GM12892 (cell line): ENCODE measurements around the gene GALP.
A peak's percentile ranks its signal among the peaks of the same experiment; 100 is the strongest.

Experiments used
- POLR2A ChIP-seq: IDR thresholded peaks from 2 replicates; pipeline ENCODE4 v1.6.1; 2011; ENCODE audit warnings: low read depth, low read length, control low read depth
- POLR2AphosphoS5 ChIP-seq: IDR thresholded peaks from 2 replicates; pipeline ENCODE4 v1.6.1; 2011; ENCODE audit warnings: low read depth, low read length, control low read depth

DNA sequence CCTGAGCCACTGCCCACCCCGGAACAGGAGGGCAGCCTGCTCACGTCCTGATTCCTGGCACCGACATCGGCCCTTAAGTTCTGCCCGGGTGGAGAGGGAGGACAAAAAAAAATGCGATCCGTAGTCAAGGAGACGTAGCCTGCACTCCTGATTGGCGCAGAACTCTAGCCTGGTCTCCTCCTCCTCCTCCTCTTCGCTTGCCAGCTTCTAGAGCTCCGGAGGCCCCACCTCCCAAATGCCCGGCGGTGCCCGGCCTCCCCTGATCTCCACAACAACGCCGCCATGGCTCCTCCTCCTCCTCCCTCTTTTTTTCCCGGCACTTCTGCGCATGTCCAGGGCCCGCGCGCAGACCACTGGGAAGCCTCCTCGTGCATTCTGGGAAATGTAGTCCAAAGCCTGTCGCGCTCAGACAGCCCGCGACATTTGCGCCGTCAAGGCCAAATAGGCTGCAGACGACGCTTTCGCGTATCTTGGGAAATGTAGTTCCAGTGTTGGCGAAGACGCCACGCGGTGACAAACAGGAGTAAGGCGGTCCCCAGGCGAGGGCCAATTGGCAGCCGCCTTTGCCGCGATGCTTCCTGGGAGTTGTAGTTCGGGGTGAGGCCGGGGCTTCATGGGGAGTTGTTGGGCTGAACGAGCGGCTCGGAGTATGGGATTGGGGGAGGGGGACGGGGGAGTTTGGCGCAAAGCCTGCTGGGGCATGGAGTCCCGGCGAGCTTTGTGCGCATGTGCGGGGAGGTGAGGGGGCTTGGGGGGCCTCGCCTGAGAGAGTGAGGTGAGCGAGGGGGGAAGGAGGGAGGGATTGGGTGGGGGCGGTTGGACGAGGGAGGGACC, 35.0 kb upstream of the GALP start, which contains the start of gene ZNF444:
- TF ChIP-seq POLR2A (peak; percentile 55; the same call in 1 of the 2 replicates), POLR2AphosphoS5 (no peak)
